Measurements from ENCODE around the gene LHX1.

LHX1 gene

GRCh38 chr17:36975922-36976515 lies 38.7 kb downstream of the LHX1 start:
- DNase-seq, result no peak

GRCh38 chr17:36977066-36977465 lies 39.8 kb downstream of the LHX1 start:
- DNase-seq, result no peak

- no peak for DNase-seq
These were observed 40.3 kb downstream of the LHX1 start for GRCh38 chr17:36977568-36977967.

- no peak for DNase-seq
These were observed 41.7 kb downstream of the LHX1 start for GRCh38 chr17:36978810-36979564.

GRCh38 chr17:36979565-36979941 lies 42.3 kb downstream of the LHX1 start:
- DNase-seq, result no peak

- no peak for DNase-seq
These were observed 43.0 kb downstream of the LHX1 start for GRCh38 chr17:36980280-36980761.

GRCh38 chr17:36983618-36984017 lies 46.3 kb downstream of the LHX1 start:
- DNase-seq, result no peak

- no peak for DNase-seq
These were observed 51.9 kb downstream of the LHX1 start for GRCh38 chr17:36989173-36989572.

- DNase-seq, result no peak
These were observed 55.4 kb downstream of the LHX1 start for GRCh38 chr17:36992701-36993100.

GRCh38 chr17:36993227-36993626 lies 56.0 kb downstream of the LHX1 start:
- no peak for DNase-seq
